Keratinocyte (primary cell): ENCODE results near the gene KMT2A. TPM values are rescaled to one million over a fixed set of nuclear protein-coding genes. Genes with fewer than 3 reads are reported as not detected.
A peak's percentile ranks its signal among the peaks of the same experiment; 100 is the strongest.
"Not testable (repeated sequence)": the region's sequence is repeated elsewhere in the genome, so short reads cannot be mapped to it uniquely, and the experiment has no call there.

ENCODE experiments used
- DNase-seq: peaks from one replicate; pipeline ENCODE4 v3.0.0-alpha.2; 2011; ENCODE audit warnings: low read depth, missing footprints, low spot score
- FAIRE-seq: peaks from 2 replicates; lab custom pipeline; 2011; peaks lifted over from hg19 to GRCh38; lab: Jason Lieb, UNC
- H2AFZ ChIP-seq: 2 replicates; pipeline ENCODE4 v1.6.0; 2012; ENCODE audit warnings: low read length, control low read depth, inconsistent platforms; ENCODE audit not compliant: control insufficient read depth
- H3K27ac ChIP-seq: 2 replicates; pipeline ENCODE4 v1.5.1; 2011; ENCODE audit warnings: low read length; ENCODE audit not compliant: control insufficient read depth, insufficient read depth
- H3K27me3 ChIP-seq: 3 replicates; pipeline ENCODE4 v1.6.0; 2011; ENCODE audit warnings: low read length; ENCODE audit not compliant: control insufficient read depth, insufficient read depth; ENCODE audit errors: extremely low read depth
- H3K36me3 ChIP-seq, 2 experiments: 2 replicates in 1 of 2; 3 replicates in 1 of 2; pipeline ENCODE4 v1.5.1; 2011; ENCODE audit warnings: low read length in 2 of 2, mild to moderate bottlenecking in 1 of 2; ENCODE audit not compliant: control insufficient read depth in 2 of 2, insufficient read depth in 2 of 2; ENCODE audit errors: extremely low read depth in 1 of 2
- H3K4me1 ChIP-seq: 3 replicates; pipeline ENCODE4 v1.5.1; 2011; ENCODE audit warnings: low read length; ENCODE audit not compliant: control insufficient read depth, insufficient read depth; ENCODE audit errors: extremely low read depth
- H3K4me2 ChIP-seq: 3 replicates; pipeline ENCODE4 v1.6.0; 2011; ENCODE audit warnings: low read depth, low read length; ENCODE audit not compliant: control insufficient read depth, insufficient read depth; ENCODE audit errors: extremely low read depth
- H3K4me3 ChIP-seq, 3 experiments: fragments of 200-600 bp in 1 of 3; sonication (generic) in 1 of 3; 2 replicates in 2 of 3; 3 replicates in 1 of 3; pipeline ENCODE4 v1.5.1; 2011 to 2016; ENCODE audit warnings: low read length in 3 of 3, mild to moderate bottlenecking in 3 of 3, control low read depth in 2 of 3, inconsistent platforms in 1 of 3, low read depth in 1 of 3, mixed read lengths in 1 of 3, mixed run types in 1 of 3, moderate library complexity in 1 of 3; ENCODE audit not compliant: control insufficient read depth in 2 of 3, insufficient read depth in 2 of 3; ENCODE audit errors: extremely low read depth in 1 of 3
- H3K79me2 ChIP-seq: 2 replicates; pipeline ENCODE4 v1.6.0; 2012; ENCODE audit warnings: low read length; ENCODE audit not compliant: control insufficient read depth, insufficient read depth
- H3K9ac ChIP-seq: 3 replicates; pipeline ENCODE4 v1.6.0; 2011; ENCODE audit warnings: low read length; ENCODE audit not compliant: control insufficient read depth, insufficient read depth; ENCODE audit errors: extremely low read depth
- H3K9me1 ChIP-seq: 3 replicates; pipeline ENCODE4 v1.6.0; 2011; ENCODE audit warnings: low read length; ENCODE audit not compliant: control insufficient read depth, insufficient read depth; ENCODE audit errors: extremely low read depth
- H3K9me3 ChIP-seq: 2 replicates; pipeline ENCODE4 v1.5.1; 2012; ENCODE audit warnings: low read depth, low read length; ENCODE audit not compliant: control insufficient read depth
- H4K20me1 ChIP-seq: 3 replicates; pipeline ENCODE4 v1.6.0; 2011; ENCODE audit warnings: low read length; ENCODE audit not compliant: control insufficient read depth, insufficient read depth; ENCODE audit errors: extremely low read depth
- CTCF ChIP-seq, 3 experiments: IDR thresholded peaks in 1 of 3; conservative IDR thresholded peaks in 1 of 3; optimal IDR thresholded peaks in 1 of 3; 2 replicates in 2 of 3; 3 replicates in 1 of 3; pipeline versions ENCODE3 to v1.5.1; 2011; ENCODE audit warnings: low read length in 3 of 3, mild to moderate bottlenecking in 3 of 3, moderate library complexity in 2 of 3, control low read depth in 1 of 3, inconsistent platforms in 1 of 3; ENCODE audit not compliant: insufficient read depth in 2 of 3; ENCODE audit errors: extremely low read depth in 1 of 3
- EZH2 ChIP-seq: IDR thresholded peaks from one replicate; pipeline ENCODE4 v1.6.1; 2012; ENCODE audit warnings: inconsistent platforms, mild to moderate bottlenecking, low read length, moderate library complexity
- dilution Hi-C: fragments of 300-500 bp; cut with MboI; formaldehyde crosslinking; loops from one replicate; pipeline ENCODE4 v1.7.0; 2020; ENCODE audit warnings: low sequenced_read_pairs; ENCODE audit not compliant: extremely low pct_ligation_motif_present
- polyA plus RNA-seq, 5 experiments: library from polyadenylated mRNA; depleted of rRNA in 3 of 5; stranded (reverse) in 3 of 5; stranded (forward) in 1 of 5; unstranded in 1 of 5; fragments of >200 nt; gene quantifications; 1 replicate in 1 of 5; 2 replicates in 3 of 5; 3 replicates in 1 of 5; pipeline versions ENCODE4 v1.2.1 to v1.2.3, GENCODE V29; 2011 to 2012; ENCODE audit warnings: missing spikeins in 2 of 5, low read depth in 1 of 5, low replicate concordance in 1 of 5

Gene KMT2A
- polyA plus RNA-seq, 1 donor (not counting 4 experiments of a cell fraction or from before 2014, with no cell fraction given) = 11.7 TPM

- H4K20me1 ChIP-seq = no peaks in the 10 kb centered on the region
- dilution Hi-C loops = no loop called here
- DNase-seq = no peak
- no peaks in the 10 kb centered on the region for H3K27me3 ChIP-seq
- no peaks in the 10 kb centered on the region for H3K9me1 ChIP-seq
- no peak overlapping the region for H3K4me3 ChIP-seq
- H3K36me3 ChIP-seq = no peaks in the 10 kb centered on the region
- no peak for TF ChIP-seq CTCF (optimal IDR thresholded peaks at IDR 0.05 in 1 of 3, IDR thresholded peaks at IDR 0.05 in 1 of 3, conservative IDR thresholded peaks at IDR 0.05 in 1 of 3; ENCODE audit: extremely low read depth in 1 of 3, insufficient read depth in 2 of 3, low read length in 3 of 3)
- TF ChIP-seq EZH2 = no peak
- H3K27ac ChIP-seq = no peak overlapping the region
- H2AFZ ChIP-seq = no peak overlapping the region
- no peak overlapping the region for H3K9ac ChIP-seq
- no peak for FAIRE-seq
- no peaks in the 10 kb centered on the region for H3K9me3 ChIP-seq
- H3K4me1 ChIP-seq = peaks cover 19% of the 10 kb centered on the region
- H3K79me2 ChIP-seq = peaks cover 26% of the 10 kb centered on the region
- H3K4me2 ChIP-seq = no peak overlapping the region
Observed at GRCh38 chr11:118569670-118570069, 133.4 kb downstream of the KMT2A start.

GRCh38 chr11:118570787-118571186, 134.5 kb downstream of the KMT2A start:
- peaks cover 18% of the 10 kb centered on the region for H3K4me1 ChIP-seq
- no peaks in the 10 kb centered on the region for H3K36me3 ChIP-seq
- no peaks in the 10 kb centered on the region for H3K9me1 ChIP-seq
- no peak for TF ChIP-seq CTCF (optimal IDR thresholded peaks at IDR 0.05 in 1 of 3, IDR thresholded peaks at IDR 0.05 in 1 of 3, conservative IDR thresholded peaks at IDR 0.05 in 1 of 3; ENCODE audit: extremely low read depth in 1 of 3, insufficient read depth in 2 of 3, low read length in 3 of 3)
- TF ChIP-seq EZH2 = no peak
- H3K27me3 ChIP-seq = no peaks in the 10 kb centered on the region
- H4K20me1 ChIP-seq = no peaks in the 10 kb centered on the region
- peaks cover 37% of the 10 kb centered on the region for H3K79me2 ChIP-seq
- no peaks in the 10 kb centered on the region for H3K9me3 ChIP-seq
- no peak overlapping the region for H2AFZ ChIP-seq
- no peak overlapping the region for H3K4me2 ChIP-seq
- H3K4me3 ChIP-seq = no peak overlapping the region
- no peak overlapping the region for H3K9ac ChIP-seq
- no peak overlapping the region for H3K27ac ChIP-seq
- DNase-seq = no peak
- FAIRE-seq = no peak
- dilution Hi-C loops = no loop called here

GRCh38 chr11:118571701-118572060, 135.4 kb downstream of the KMT2A start:
- H3K27me3 ChIP-seq, H3K36me3 ChIP-seq, FAIRE-seq, H3K9me3 ChIP-seq, dilution Hi-C loops, DNase-seq, H3K9me1 ChIP-seq, H4K20me1 ChIP-seq: not testable (repeated sequence)
- peak overlapping the region; percentile 81 for H3K27ac ChIP-seq
- peak overlapping the region; percentile 77 for H3K4me2 ChIP-seq
- peak overlapping the region; percentile 79 to 98 (median 80) for H3K4me3 ChIP-seq
- peak overlapping the region; percentile 93 for H2AFZ ChIP-seq
- peak overlapping the region; percentile 99 for H3K9ac ChIP-seq
- peaks cover 45% of the 10 kb centered on the region for H3K79me2 ChIP-seq
- peaks cover 18% of the 10 kb centered on the region for H3K4me1 ChIP-seq
